Anterior cingulate cortex (tissue), 58 donors: ENCODE data around the gene IREB2.
"Not testable (repeated sequence)": the region's sequence is repeated elsewhere in the genome, so short reads cannot be mapped to it uniquely, and the experiment has no call there.

ENCODE experiments used
- DNase-seq, 58 donors: peaks; one replicate each; lab custom pipeline; 2025; lab: John Stamatoyannopoulos, UW

The IREB2 gene

GRCh38 chr15:78437762-78438618 lies at the start of gene IREB2:
Gene IREB2, plus strand, starts transcription at chr15:78438216. Its CDS starts 122 bp downstream, at chr15:78438338.
- peak; percentile 82 to 99 (median 96) for DNase-seq

GRCh38 chr15:78388865-78389264 lies 49.2 kb upstream of the IREB2 start:
- no peak for DNase-seq

- DNase-seq: no peak
These were observed 48.7 kb upstream of the IREB2 start for GRCh38 chr15:78389322-78389721.

- DNase-seq: no peak
These were observed 48.3 kb upstream of the IREB2 start for GRCh38 chr15:78389738-78390137.

- DNase-seq: no peak
These were observed 47.8 kb upstream of the IREB2 start for GRCh38 chr15:78390242-78390641.

- no peak for DNase-seq
These were observed 47.2 kb upstream of the IREB2 start for GRCh38 chr15:78390826-78391225.

GRCh38 chr15:78391781-78392180 lies 46.2 kb upstream of the IREB2 start:
- DNase-seq: no peak

- DNase-seq: peak in 29 of 58 donors; percentile 5 to 57 (median 23)
These were observed 45.6 kb upstream of the IREB2 start for GRCh38 chr15:78392430-78392829.

- DNase-seq: no peak
These were observed 44.9 kb upstream of the IREB2 start for GRCh38 chr15:78393137-78393536.

GRCh38 chr15:78394026-78394425 lies 44.0 kb upstream of the IREB2 start:
- no peak for DNase-seq

GRCh38 chr15:78394981-78395616 lies 42.9 kb upstream of the IREB2 start:
- no peak for DNase-seq

GRCh38 chr15:78396186-78396814 lies 41.7 kb upstream of the IREB2 start:
- DNase-seq: no peak

- peak in 30 of 58 donors; percentile 2 to 59 (median 20) for DNase-seq
These were observed 41.0 kb upstream of the IREB2 start for GRCh38 chr15:78396976-78397375.

- no peak for DNase-seq
These were observed 40.6 kb upstream of the IREB2 start for GRCh38 chr15:78397382-78397781.

GRCh38 chr15:78398076-78398825 lies 39.8 kb upstream of the IREB2 start:
- DNase-seq: peak in 5 of 58 donors; percentile 4 to 19 (median 14)

- DNase-seq: no peak
These were observed 38.9 kb upstream of the IREB2 start for GRCh38 chr15:78399091-78399490.

GRCh38 chr15:78402061-78402610 lies 35.9 kb upstream of the IREB2 start:
- no peak for DNase-seq

- no peak for DNase-seq
These were observed 33.9 kb upstream of the IREB2 start for GRCh38 chr15:78404125-78404524.

- not testable (repeated sequence) for DNase-seq
These were observed 33.2 kb upstream of the IREB2 start for GRCh38 chr15:78404796-78405195.

- DNase-seq: no peak
These were observed 32.6 kb upstream of the IREB2 start for GRCh38 chr15:78405336-78405924.
